Measurements from ENCODE around the gene HDAC4.

- TF ChIP-seq CTCF (IDR thresholded peaks at IDR 0.05) (no peak), POLR2A (IDR thresholded peaks at IDR 0.05; ENCODE audit: low read length) (no peak), JUN (IDR thresholded peaks at IDR 0.05) (no peak), E2F6 (IDR thresholded peaks at IDR 0.05; ENCODE audit: borderline replicate concordance, low read depth) (no peak), ELK1 (IDR thresholded peaks at IDR 0.05; ENCODE audit: low read depth, low read length) (no peak), ZSCAN20 (CRISPR knock-in tag; IDR thresholded peaks at IDR 0.05) (no peak), CBX2 (IDR thresholded peaks at IDR 0.05; ENCODE audit: borderline replicate concordance, low read depth) (no peak)
These were observed 166.3 kb downstream of the HDAC4 start for GRCh38 chr2:239234191-239235175.

Measured in A549 (cell line).